Caco-2 (cell line): ENCODE data around the gene IL34. TPM values are rescaled to one million over a fixed set of nuclear protein-coding genes. Genes with fewer than 3 reads are reported as not detected.

Source experiments
- BruUV-seq: library from RNA; stranded (reverse); fragments of 400-500 nt; replicated peaks from 2 replicates; lab custom pipeline; 2021; lab: Mats Ljungman, UMichigan
- CTCF ChIA-PET: fragments of 300-600 bp; sonication (Branson Sonifier 250); formaldehyde crosslinking; loops from one replicate; lab custom pipeline; 2022; ENCODE audit warnings: antibody characterized with exemption; lab: Charles Lee
- POLR2A ChIA-PET: fragments of 300-600 bp; sonication (Branson Sonifier 250); formaldehyde crosslinking; loops from one replicate; lab custom pipeline; 2022; ENCODE audit warnings: antibody characterized with exemption; lab: Charles Lee
- DNase-seq, 2 experiments: peaks; one replicate each; pipeline versions ENCODE4 v3.0.0 to v3.0.0-alpha.2; 2020 to 2022
- H3K27me3 ChIP-seq: replicated peaks from 2 replicates; pipeline ENCODE4 v1.6.0; 2011; ENCODE audit warnings: low read length; ENCODE audit not compliant: control insufficient read depth, insufficient read depth
- H3K36me3 ChIP-seq: 2 replicates; pipeline ENCODE4 v1.5.1; 2011; ENCODE audit warnings: low read length; ENCODE audit not compliant: control insufficient read depth, insufficient read depth
- H3K4me1 ChIP-seq: fragments of 250-450 bp; sonication (Bioruptor Pico); 2 replicates; pipeline ENCODE4 v1.5.1; 2020; ENCODE audit warnings: mild to moderate bottlenecking
- H3K4me3 ChIP-seq: 2 replicates; pipeline ENCODE4 v1.5.1; 2011; ENCODE audit warnings: low read depth, mild to moderate bottlenecking, control low read depth, low read length
- H3K9me3 ChIP-seq: fragments of 250-450 bp; sonication (Bioruptor Pico); 2 replicates; pipeline ENCODE4 v1.5.1; 2020; ENCODE audit warnings: mild to moderate bottlenecking, moderate library complexity
- H3K27ac Mint-ChIP-seq: one replicate; pipeline ENCODE4 v1.8.0; 2022; ENCODE audit warnings: mixed read lengths; ENCODE audit not compliant: unreplicated experiment
- H3K27me3 Mint-ChIP-seq: one replicate; pipeline ENCODE4 v1.8.0; 2022; ENCODE audit warnings: mixed read lengths; ENCODE audit not compliant: insufficient read depth, unreplicated experiment
- H3K36me3 Mint-ChIP-seq: one replicate; pipeline ENCODE4 v1.8.0; 2022; ENCODE audit warnings: mild to moderate bottlenecking, mixed read lengths; ENCODE audit not compliant: insufficient read depth, unreplicated experiment
- H3K4me1 Mint-ChIP-seq: one replicate; pipeline ENCODE4 v1.8.0; 2022; ENCODE audit warnings: low read depth, mixed read lengths; ENCODE audit not compliant: unreplicated experiment
- H3K4me3 Mint-ChIP-seq: one replicate; pipeline ENCODE4 v1.8.0; 2022; ENCODE audit warnings: mild to moderate bottlenecking, moderate library complexity, mixed read lengths; ENCODE audit not compliant: unreplicated experiment
- H3K9me3 Mint-ChIP-seq: one replicate; pipeline ENCODE4 v1.8.0; 2022; ENCODE audit warnings: mixed read lengths; ENCODE audit not compliant: unreplicated experiment
- CTCF ChIP-seq, 2 experiments: fragments of 200-600 bp in 1 of 2; IDR thresholded peaks; 1 replicate in 1 of 2; 2 replicates in 1 of 2; pipeline versions ENCODE4 v1.5.1 to v1.8.0; 2011 to 2022; ENCODE audit warnings: antibody characterized with exemption in 1 of 2, control low read depth in 1 of 2, inconsistent platforms in 1 of 2, low read depth in 1 of 2, low read length in 1 of 2, mild to moderate bottlenecking in 1 of 2, moderate library complexity in 1 of 2; ENCODE audit not compliant: insufficient read depth in 1 of 2, severe bottlenecking in 1 of 2, unreplicated experiment in 1 of 2
- intact Hi-C: fragments of 100-400 bp; cut with micrococcal nuclease; formaldehyde crosslinking; loops from one replicate; pipeline ENCODE4 v1.10.0; 2022; ENCODE audit not compliant: unreplicated experiment
- total RNA-seq: library from RNA; stranded (reverse); gene quantifications from 2 replicates; pipeline ENCODE4 v1.2.3, GENCODE V29; 2022

The IL34 gene
- total RNA-seq, 1 experiment from 2014 or later = 0.50 TPM

GRCh38 chr16:70647441-70648359 is 1.3 kb downstream of the IL34 start:
- no peak overlapping the region for H3K27ac Mint-ChIP-seq
- no TSS peak for BruUV-seq

DNA sequence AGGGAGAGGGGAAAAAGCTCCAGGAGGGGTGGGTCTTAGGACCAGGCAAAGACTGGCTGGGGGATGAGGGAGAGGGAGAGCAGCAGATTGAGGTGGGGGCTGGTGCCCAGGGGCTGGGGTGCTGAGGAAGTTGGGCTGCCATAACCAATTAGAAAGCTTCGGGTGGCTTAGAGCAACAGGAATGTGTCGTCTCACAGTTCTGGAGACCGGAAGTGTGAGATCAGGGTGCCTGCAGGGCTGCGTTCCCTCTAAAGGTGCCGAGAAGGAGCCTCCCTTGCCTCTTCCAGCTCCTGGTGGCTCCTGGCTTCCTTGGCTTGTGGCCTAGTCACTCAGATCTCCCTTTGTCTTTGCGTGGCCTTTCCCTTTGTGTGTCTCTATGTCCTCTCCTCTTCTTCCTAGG is 2.2 kb downstream of the IL34 start:
- BruUV-seq = no TSS peak
- Histone ChIP-seq H3K36me3 (no peaks in the 10 kb centered on the region), H3K4me1 (no peaks in the 10 kb centered on the region), H3K9me3 (no peaks in the 10 kb centered on the region), H3K27me3 (no peaks in the 10 kb centered on the region), H3K4me3 (no peak overlapping the region)
- peaks cover 6% of the 10 kb centered on the region for H3K4me1 Mint-ChIP-seq
- no peak for DNase-seq
- ChIA-PET CTCF (no interaction called here), POLR2A (interaction anchor here (0.7 kb wide), 1 partner anchor 14 kb away, joined by 9 read pairs; no protein-coding TSS in a partner anchor)
- H3K9me3 Mint-ChIP-seq = no peaks in the 10 kb centered on the region
- no peak for TF ChIP-seq CTCF (IDR thresholded peaks at IDR 0.05; ENCODE audit: insufficient read depth in 1 of 2, low read depth in 1 of 2, low read length in 1 of 2, severe bottlenecking in 1 of 2, unreplicated experiment in 1 of 2)
- intact Hi-C loops = no loop called here
- no peaks in the 10 kb centered on the region for H3K27me3 Mint-ChIP-seq
- no peaks in the 10 kb centered on the region for H3K36me3 Mint-ChIP-seq
- H3K4me3 Mint-ChIP-seq = no peak overlapping the region
- no peak overlapping the region for H3K27ac Mint-ChIP-seq

More at GRCh38 chr16:70647441-70648359, 1.3 kb downstream of the IL34 start:
- POLR2A ChIA-PET = no interaction called here
- Mint-ChIP-seq H3K4me3 (no peak overlapping the region), H3K27me3 (no peaks in the 10 kb centered on the region), H3K4me1 (peaks cover 5% of the 10 kb centered on the region), H3K9me3 (no peaks in the 10 kb centered on the region), H3K36me3 (no peaks in the 10 kb centered on the region)
- CTCF ChIA-PET = no interaction called here
- Histone ChIP-seq H3K9me3 (no peaks in the 10 kb centered on the region; the same call in 1 of the 2 replicates), H3K27me3 (no peaks in the 10 kb centered on the region), H3K36me3 (no peaks in the 10 kb centered on the region), H3K4me3 (no peak overlapping the region), H3K4me1 (no peaks in the 10 kb centered on the region)
- DNase-seq = no peak
- intact Hi-C loops = no loop called here
- no peak for TF ChIP-seq CTCF (IDR thresholded peaks at IDR 0.05; ENCODE audit: insufficient read depth in 1 of 2, low read depth in 1 of 2, low read length in 1 of 2, severe bottlenecking in 1 of 2, unreplicated experiment in 1 of 2)

GRCh38 chr16:70649300-70649699 is 2.9 kb downstream of the IL34 start:
- Histone ChIP-seq H3K27me3 (no peaks in the 10 kb centered on the region), H3K36me3 (no peaks in the 10 kb centered on the region), H3K4me1 (no peaks in the 10 kb centered on the region), H3K4me3 (no peak overlapping the region), H3K9me3 (no peaks in the 10 kb centered on the region)
- Mint-ChIP-seq H3K4me1 (peaks cover 12% of the 10 kb centered on the region), H3K4me3 (no peak overlapping the region), H3K9me3 (no peaks in the 10 kb centered on the region), H3K27me3 (no peaks in the 10 kb centered on the region), H3K27ac (no peak overlapping the region), H3K36me3 (no peaks in the 10 kb centered on the region)
- CTCF ChIA-PET = no interaction called here
- POLR2A ChIA-PET = no interaction called here
- DNase-seq = no peak
- no TSS peak for BruUV-seq
- TF ChIP-seq CTCF (IDR thresholded peaks at IDR 0.05; ENCODE audit: insufficient read depth in 1 of 2, low read depth in 1 of 2, low read length in 1 of 2, severe bottlenecking in 1 of 2, unreplicated experiment in 1 of 2) = no peak
- intact Hi-C loops = no loop called here
